ENCODE results near the gene PGBD4. TPM values are rescaled to one million over a fixed set of nuclear protein-coding genes. Genes with fewer than 3 reads are reported as not detected.
A peak's percentile ranks its signal among the peaks of the same experiment; 100 is the strongest.

The PGBD4 gene
- 1.6 TPM for polyA plus RNA-seq (2013, experiment 1 of 4)
- 1.5 TPM for polyA plus RNA-seq (2013, experiment 2 of 4)
- 1.0 TPM for polyA plus RNA-seq (2013, experiment 3 of 4)
- polyA plus RNA-seq (2013, experiment 4 of 4): 1.4 TPM

DNA sequence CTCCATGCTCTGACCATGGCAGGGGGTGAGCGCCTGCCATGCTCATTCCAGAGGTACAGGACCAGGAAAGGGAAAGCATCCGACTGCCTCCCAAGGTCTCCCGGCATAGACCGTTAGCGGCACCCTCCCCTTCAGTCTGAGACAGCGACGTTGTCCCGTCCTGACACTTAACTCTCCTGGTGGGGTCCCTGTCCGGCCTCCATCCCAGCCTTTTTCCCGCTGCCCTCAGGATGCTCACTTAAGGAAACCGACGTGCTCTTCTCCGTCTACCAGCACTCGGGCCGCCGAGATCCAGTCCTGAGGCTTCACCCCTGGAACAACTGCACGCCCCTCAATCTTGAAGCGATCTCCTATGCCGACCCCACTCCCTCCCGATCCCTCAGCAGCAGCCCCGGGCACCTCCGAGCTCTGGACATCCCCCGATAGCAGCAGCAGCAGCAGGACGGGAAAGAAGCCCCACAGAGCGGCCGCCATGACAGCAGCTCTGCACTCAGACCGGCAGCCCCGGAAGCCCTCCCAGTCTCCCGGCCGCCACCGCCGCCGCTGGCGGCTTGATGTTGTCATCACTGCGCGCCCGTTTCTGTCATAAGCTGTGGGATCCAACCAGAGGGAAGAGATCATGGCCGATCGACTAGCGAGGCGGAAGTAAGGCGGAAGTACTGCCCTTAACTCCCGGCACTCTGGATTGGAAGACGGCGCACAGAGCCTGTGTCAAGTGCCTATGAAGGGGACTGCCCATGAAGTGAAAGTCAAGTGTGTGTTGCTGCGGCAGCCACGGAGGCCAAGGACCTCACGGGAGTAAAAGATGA, at the start of gene PGBD4, which contains the start of gene EMC7:
TSS of gene PGBD4 (plus strand) at position 718 of the 809 bp plus-strand sequence. CDS start 449 bp downstream, outside the sequence.
TSS of gene EMC7 (minus strand) at position 497 of the 809 bp plus-strand sequence. CDS start at position 474, 23 bp downstream.
- H3K27me3 ChIP-seq (ENCODE audit: control insufficient read depth, insufficient read depth, low read length, poor library complexity, severe bottlenecking): no peaks in the 10 kb centered on the region
- WGBS, 2 experiments: 0 to 1% methylated on average over 48 of the region's 48 CpGs
- no peaks in the 10 kb centered on the region for H3K9me3 ChIP-seq (ENCODE audit: control insufficient read depth, low read length)
- H3K27ac ChIP-seq (ENCODE audit: insufficient read depth, low read depth, low read length, poor library complexity, severe bottlenecking): peak within 1 kb of the TSS; percentile 48
- no peaks in the 10 kb centered on the region for H3K4me1 ChIP-seq (ENCODE audit: control insufficient read depth, insufficient read depth, low read length)
- H3K4me3 ChIP-seq (ENCODE audit: insufficient read depth, low read depth, low read length): peak within 1 kb of the TSS; percentile 97
- H3K36me3 ChIP-seq (ENCODE audit: control insufficient read depth, insufficient read depth, low read length): no peaks in the 10 kb centered on the region

DNA sequence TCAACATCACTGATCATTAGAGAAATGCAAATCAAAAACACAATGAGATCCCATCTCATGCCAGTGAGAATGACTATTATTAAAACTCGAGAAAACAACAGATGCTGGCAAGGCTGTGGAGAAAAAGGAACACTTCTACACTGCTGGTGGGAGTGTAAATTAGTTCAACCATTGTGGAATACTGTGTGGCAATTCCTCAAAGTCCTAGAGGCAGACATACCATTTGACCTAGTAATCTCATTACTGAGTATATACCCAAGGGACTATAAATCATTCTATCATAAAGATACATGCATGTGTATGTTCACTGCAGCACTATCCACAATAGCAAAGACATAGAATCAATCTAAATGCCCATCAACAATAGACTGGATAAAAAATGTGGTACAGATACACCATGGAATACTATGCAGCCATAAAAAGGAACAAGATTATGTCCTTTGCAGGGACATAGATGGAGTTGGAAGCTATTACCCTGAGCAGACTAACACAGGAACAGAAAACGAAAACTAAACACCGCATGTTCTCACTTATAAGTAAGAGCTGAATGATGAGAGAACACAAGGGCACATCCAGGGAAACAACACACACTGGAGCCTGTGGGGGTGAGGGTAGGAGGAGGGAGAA, 47.7 kb upstream of the PGBD4 start:
- no peaks in the 10 kb centered on the region for H3K9me3 ChIP-seq (ENCODE audit: control insufficient read depth, low read length)
- H3K36me3 ChIP-seq (ENCODE audit: control insufficient read depth, insufficient read depth, low read length): no peaks in the 10 kb centered on the region
- 96 to 98% methylated on average over 3 of the region's 3 CpGs for WGBS, 2 experiments
- no peak overlapping the region for H3K4me3 ChIP-seq (ENCODE audit: insufficient read depth, low read depth, low read length)
- no peak overlapping the region for H3K27ac ChIP-seq (ENCODE audit: insufficient read depth, low read depth, low read length, poor library complexity, severe bottlenecking)
- H3K4me1 ChIP-seq (ENCODE audit: control insufficient read depth, insufficient read depth, low read length): no peaks in the 10 kb centered on the region
- H3K27me3 ChIP-seq (ENCODE audit: control insufficient read depth, insufficient read depth, low read length, poor library complexity, severe bottlenecking): no peaks in the 10 kb centered on the region

DNA sequence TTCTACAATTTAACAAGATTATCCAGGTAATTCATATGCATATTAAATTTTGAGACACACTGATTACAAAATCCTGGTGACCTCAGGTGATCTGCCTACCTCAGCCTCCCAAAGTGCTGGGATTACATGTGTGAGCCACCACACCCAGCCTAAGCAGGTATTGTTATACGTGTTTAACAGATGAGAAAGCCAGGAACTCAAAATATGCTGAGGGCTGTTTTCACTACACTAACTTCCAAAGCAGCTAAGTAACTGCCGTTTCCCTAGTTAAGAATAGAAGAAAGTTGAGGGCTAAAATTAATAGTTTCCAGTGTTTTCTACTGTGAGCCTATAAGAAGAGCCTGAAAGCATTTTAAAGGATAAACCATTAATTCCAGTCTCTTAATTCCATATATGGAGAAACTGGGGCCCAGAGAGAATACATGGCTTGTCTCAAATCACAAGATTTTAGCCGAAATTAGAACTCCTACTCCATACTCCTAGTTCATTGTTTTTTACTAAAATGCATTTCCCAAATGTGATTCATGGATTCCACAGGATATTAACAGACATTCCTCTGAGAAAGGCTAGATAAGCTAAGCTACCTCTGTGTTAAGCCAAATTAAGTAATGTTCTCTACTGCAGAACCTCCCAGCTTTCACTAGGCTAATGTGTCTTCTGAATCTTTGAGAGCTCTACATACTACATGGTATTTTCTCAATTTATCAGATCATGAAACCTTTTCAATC, 45.9 kb upstream of the PGBD4 start:
- no peaks in the 10 kb centered on the region for H3K9me3 ChIP-seq (ENCODE audit: control insufficient read depth, low read length)
- H3K4me3 ChIP-seq (ENCODE audit: insufficient read depth, low read depth, low read length): no peak overlapping the region
- 92 to 98% methylated on average over 2 to 3 of the region's 3 CpGs for WGBS, 2 experiments
- no peaks in the 10 kb centered on the region for H3K27me3 ChIP-seq (ENCODE audit: control insufficient read depth, insufficient read depth, low read length, poor library complexity, severe bottlenecking)
- H3K36me3 ChIP-seq (ENCODE audit: control insufficient read depth, insufficient read depth, low read length): no peaks in the 10 kb centered on the region
- H3K4me1 ChIP-seq (ENCODE audit: control insufficient read depth, insufficient read depth, low read length): no peaks in the 10 kb centered on the region
- no peak overlapping the region for H3K27ac ChIP-seq (ENCODE audit: insufficient read depth, low read depth, low read length, poor library complexity, severe bottlenecking)

DNA sequence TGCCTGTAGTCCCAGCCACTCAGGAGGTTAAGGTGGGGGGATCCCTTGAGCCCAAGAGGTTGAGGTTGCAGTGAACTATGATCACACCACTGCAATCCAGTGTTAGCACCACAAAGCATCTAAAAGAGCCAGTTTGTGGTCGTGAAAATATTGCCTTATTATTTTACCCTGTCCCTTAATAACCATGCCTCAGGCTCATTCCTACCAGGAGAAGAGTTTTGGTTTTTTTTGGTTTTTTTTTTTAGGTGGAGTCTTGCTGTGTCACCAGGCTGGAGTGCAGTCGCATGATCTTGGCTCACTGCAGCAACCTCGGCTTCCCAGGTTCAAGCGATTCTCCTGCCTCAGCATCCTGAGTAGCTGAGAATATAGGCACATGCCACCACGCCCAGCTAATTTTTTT, 45.0 kb upstream of the PGBD4 start:
- no peak overlapping the region for H3K27ac ChIP-seq (ENCODE audit: insufficient read depth, low read depth, low read length, poor library complexity, severe bottlenecking)
- H3K4me3 ChIP-seq (ENCODE audit: insufficient read depth, low read depth, low read length): no peak overlapping the region

DNA sequence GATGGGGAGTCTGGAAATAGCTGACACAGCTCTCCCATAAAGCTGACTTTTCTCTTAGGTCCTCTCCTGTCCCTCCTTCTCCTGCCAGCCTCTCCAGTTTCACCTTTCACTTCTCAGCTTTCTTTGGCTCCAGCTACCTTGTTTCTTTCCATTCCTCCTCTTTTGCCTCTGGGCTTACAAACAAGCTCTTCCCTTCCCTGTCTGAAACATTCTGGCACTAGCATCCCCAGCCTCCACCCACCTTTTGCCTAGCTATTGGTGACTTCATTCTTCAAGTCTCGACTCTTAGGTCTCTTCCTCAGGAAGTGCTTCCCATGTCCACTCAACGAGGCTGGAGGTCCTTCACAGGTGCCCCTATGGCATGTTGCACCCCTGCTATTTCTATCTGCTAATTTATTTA, 42.4 kb upstream of the PGBD4 start:
- H3K27me3 ChIP-seq (ENCODE audit: control insufficient read depth, insufficient read depth, low read length, poor library complexity, severe bottlenecking): no peaks in the 10 kb centered on the region
- H3K27ac ChIP-seq (ENCODE audit: insufficient read depth, low read depth, low read length, poor library complexity, severe bottlenecking): no peak overlapping the region
- H3K4me3 ChIP-seq (ENCODE audit: insufficient read depth, low read depth, low read length): no peak overlapping the region
- no peaks in the 10 kb centered on the region for H3K36me3 ChIP-seq (ENCODE audit: control insufficient read depth, insufficient read depth, low read length)
- no peaks in the 10 kb centered on the region for H3K9me3 ChIP-seq (ENCODE audit: control insufficient read depth, low read length)
- WGBS, 2 experiments: 70 to 76% methylated on average over 2 of the region's 2 CpGs
- no peaks in the 10 kb centered on the region for H3K4me1 ChIP-seq (ENCODE audit: control insufficient read depth, insufficient read depth, low read length)

More for the DNA sequence above, 45.0 kb upstream of the PGBD4 start:
- H3K27me3 ChIP-seq (ENCODE audit: control insufficient read depth, insufficient read depth, low read length, poor library complexity, severe bottlenecking): no peaks in the 10 kb centered on the region
- H3K4me1 ChIP-seq (ENCODE audit: control insufficient read depth, insufficient read depth, low read length): no peaks in the 10 kb centered on the region
- WGBS, 2 experiments: 91 to 97% methylated on average over 5 of the region's 5 CpGs
- H3K36me3 ChIP-seq (ENCODE audit: control insufficient read depth, insufficient read depth, low read length): no peaks in the 10 kb centered on the region
- H3K9me3 ChIP-seq (ENCODE audit: control insufficient read depth, low read length): no peaks in the 10 kb centered on the region

DNA sequence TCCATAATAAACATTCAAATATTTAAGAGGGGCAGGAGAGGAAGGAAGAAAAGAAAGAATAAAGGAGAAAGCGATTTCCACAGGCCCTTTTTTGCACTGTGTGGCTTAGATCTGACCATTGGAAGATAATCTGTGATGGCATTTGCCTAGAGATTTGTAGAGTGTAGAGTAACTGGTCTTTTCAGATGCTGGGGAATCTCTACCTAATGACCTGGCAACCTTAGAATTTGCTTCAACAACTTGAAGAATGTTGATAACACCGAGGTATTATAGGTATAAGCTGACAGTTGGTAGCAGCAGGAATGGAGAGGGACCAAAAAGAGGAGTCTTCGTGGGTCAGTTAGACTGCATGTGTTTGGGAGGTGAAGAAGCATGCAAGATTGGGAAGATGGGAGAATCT, 41.9 kb upstream of the PGBD4 start:
- H3K27ac ChIP-seq (ENCODE audit: insufficient read depth, low read depth, low read length, poor library complexity, severe bottlenecking): no peak overlapping the region
- H3K36me3 ChIP-seq (ENCODE audit: control insufficient read depth, insufficient read depth, low read length): no peaks in the 10 kb centered on the region
- H3K9me3 ChIP-seq (ENCODE audit: control insufficient read depth, low read length): no peaks in the 10 kb centered on the region
- H3K4me3 ChIP-seq (ENCODE audit: insufficient read depth, low read depth, low read length): no peak overlapping the region
- 84 to 85% methylated on average over 3 of the region's 3 CpGs for WGBS, 2 experiments
- H3K27me3 ChIP-seq (ENCODE audit: control insufficient read depth, insufficient read depth, low read length, poor library complexity, severe bottlenecking): no peaks in the 10 kb centered on the region
- no peaks in the 10 kb centered on the region for H3K4me1 ChIP-seq (ENCODE audit: control insufficient read depth, insufficient read depth, low read length)

DNA sequence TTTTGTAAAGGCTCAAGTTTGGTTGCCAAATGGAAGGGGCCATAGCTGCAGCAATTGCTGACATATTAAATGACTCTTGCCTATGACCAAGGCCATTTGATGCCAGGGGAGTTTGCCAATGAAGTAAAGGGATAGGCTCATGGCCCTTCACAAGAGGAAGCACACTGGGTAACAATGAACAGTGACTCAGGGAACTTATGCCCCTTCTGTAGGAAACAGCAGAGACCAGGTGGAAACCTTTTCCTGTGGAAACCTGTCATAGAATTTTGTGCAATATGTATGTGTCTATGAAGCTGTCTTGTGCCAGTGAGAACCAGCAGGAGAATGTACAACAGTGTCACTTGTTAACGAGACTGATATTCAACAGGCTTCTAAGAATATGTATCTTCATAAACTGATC, 37.4 kb upstream of the PGBD4 start:
- WGBS, 2 experiments: 0% methylated on average over 1 of the region's 1 CpG; no CpG with 5 or more reads in 1 of the 2 experiments
- Histone ChIP-seq H3K36me3 (ENCODE audit: control insufficient read depth, insufficient read depth, low read length) (no peaks in the 10 kb centered on the region), H3K4me3 (ENCODE audit: insufficient read depth, low read depth, low read length) (no peak overlapping the region)

DNA sequence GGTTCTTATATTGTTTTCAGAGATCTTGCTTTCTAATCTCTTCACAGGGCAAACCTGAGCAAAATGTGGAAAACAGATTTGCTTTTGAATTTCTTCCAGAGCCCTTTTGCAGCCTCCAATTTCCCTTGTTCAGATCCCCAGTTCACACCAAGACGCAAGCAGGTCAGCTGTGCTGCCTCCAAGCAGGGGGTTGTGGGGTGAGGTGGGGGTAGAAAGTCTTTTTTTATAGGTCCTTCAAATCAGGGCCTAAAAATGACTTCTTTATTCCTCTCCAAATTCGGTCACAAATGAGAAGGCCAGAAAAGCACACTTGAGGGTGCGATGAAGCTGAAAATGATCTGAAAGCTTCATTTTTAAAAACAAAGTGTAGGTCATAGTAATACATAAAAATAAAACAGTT, 36.6 kb upstream of the PGBD4 start:
- no peak overlapping the region for H3K4me3 ChIP-seq (ENCODE audit: insufficient read depth, low read depth, low read length)
- 87 to 94% methylated on average over 2 to 3 of the region's 3 CpGs for WGBS, 2 experiments
- H3K4me1 ChIP-seq (ENCODE audit: control insufficient read depth, insufficient read depth, low read length): no peaks in the 10 kb centered on the region
- no peaks in the 10 kb centered on the region for H3K27me3 ChIP-seq (ENCODE audit: control insufficient read depth, insufficient read depth, low read length, poor library complexity, severe bottlenecking)
- no peaks in the 10 kb centered on the region for H3K36me3 ChIP-seq (ENCODE audit: control insufficient read depth, insufficient read depth, low read length)
- no peak overlapping the region for H3K27ac ChIP-seq (ENCODE audit: insufficient read depth, low read depth, low read length, poor library complexity, severe bottlenecking)
- no peaks in the 10 kb centered on the region for H3K9me3 ChIP-seq (ENCODE audit: control insufficient read depth, low read length)

More for the DNA sequence above, 37.4 kb upstream of the PGBD4 start:
- H3K4me1 ChIP-seq (ENCODE audit: control insufficient read depth, insufficient read depth, low read length): no peaks in the 10 kb centered on the region
- no peak overlapping the region for H3K27ac ChIP-seq (ENCODE audit: insufficient read depth, low read depth, low read length, poor library complexity, severe bottlenecking)
- H3K27me3 ChIP-seq (ENCODE audit: control insufficient read depth, insufficient read depth, low read length, poor library complexity, severe bottlenecking): no peaks in the 10 kb centered on the region
- no peaks in the 10 kb centered on the region for H3K9me3 ChIP-seq (ENCODE audit: control insufficient read depth, low read length)

DNA sequence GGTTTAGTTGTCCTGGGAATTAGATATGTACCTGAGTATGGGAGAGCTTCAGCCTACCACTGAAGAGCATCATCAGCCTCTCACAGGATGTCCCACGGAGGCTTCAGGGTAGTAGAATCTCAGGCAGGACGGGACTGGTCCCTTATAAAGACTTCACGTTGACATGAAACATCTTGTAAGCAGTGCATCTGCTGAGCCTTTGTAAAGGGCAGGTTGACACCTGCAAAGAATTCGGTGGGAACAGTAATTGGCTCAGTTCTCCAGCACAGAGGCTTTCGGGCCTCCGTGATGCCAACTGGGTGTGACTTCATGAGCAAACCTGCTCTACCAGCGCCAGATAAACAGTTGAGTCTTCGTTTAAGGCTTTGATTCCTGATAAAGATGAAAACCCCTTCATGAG, 35.9 kb upstream of the PGBD4 start:
- H3K9me3 ChIP-seq (ENCODE audit: control insufficient read depth, low read length): no peaks in the 10 kb centered on the region
- no peak overlapping the region for H3K4me3 ChIP-seq (ENCODE audit: insufficient read depth, low read depth, low read length)
- WGBS, 2 experiments: 92 to 94% methylated on average over 8 of the region's 8 CpGs
- no peak overlapping the region for H3K27ac ChIP-seq (ENCODE audit: insufficient read depth, low read depth, low read length, poor library complexity, severe bottlenecking)
- no peaks in the 10 kb centered on the region for H3K27me3 ChIP-seq (ENCODE audit: control insufficient read depth, insufficient read depth, low read length, poor library complexity, severe bottlenecking)
- no peaks in the 10 kb centered on the region for H3K36me3 ChIP-seq (ENCODE audit: control insufficient read depth, insufficient read depth, low read length)
- H3K4me1 ChIP-seq (ENCODE audit: control insufficient read depth, insufficient read depth, low read length): no peaks in the 10 kb centered on the region

DNA sequence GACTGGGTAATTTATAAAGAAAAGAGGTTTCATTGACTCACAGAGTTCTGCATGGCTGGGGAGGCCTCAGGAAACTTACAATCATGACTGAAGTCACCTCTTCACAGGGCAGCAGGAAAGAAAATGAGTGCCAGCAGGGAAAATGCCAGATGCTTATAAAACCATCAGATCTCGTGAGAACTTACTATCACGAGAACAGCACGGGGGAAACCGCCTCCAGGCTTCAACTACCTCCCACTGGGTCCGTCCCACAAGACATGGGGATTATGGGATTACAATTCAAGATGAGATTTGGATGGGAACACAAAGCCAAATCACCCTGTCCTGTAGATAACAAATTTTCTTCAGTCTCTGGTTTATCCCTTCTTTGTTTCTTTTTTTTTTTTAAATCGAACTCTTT, 31.9 kb upstream of the PGBD4 start:
- Histone ChIP-seq H3K27me3 (ENCODE audit: control insufficient read depth, insufficient read depth, low read length, poor library complexity, severe bottlenecking) (no peaks in the 10 kb centered on the region), H3K27ac (ENCODE audit: insufficient read depth, low read depth, low read length, poor library complexity, severe bottlenecking) (no peak overlapping the region), H3K9me3 (ENCODE audit: control insufficient read depth, low read length) (no peaks in the 10 kb centered on the region), H3K36me3 (ENCODE audit: control insufficient read depth, insufficient read depth, low read length) (no peaks in the 10 kb centered on the region), H3K4me3 (ENCODE audit: insufficient read depth, low read depth, low read length) (no peak overlapping the region), H3K4me1 (ENCODE audit: control insufficient read depth, insufficient read depth, low read length) (no peaks in the 10 kb centered on the region)
- WGBS, 2 experiments: 71 to 77% methylated on average over 5 of the region's 6 CpGs
